ENCODE results near the gene SPIB.

GRCh38 chr19:50406156-50406820, 12.4 kb upstream of the SPIB start:
- no peak for TF ChIP-seq CTCF (IDR thresholded peaks at IDR 0.05; ENCODE audit: low read depth, low read length)
- no peak for TF ChIP-seq EZH2phosphoT487 (IDR thresholded peaks at IDR 0.05; ENCODE audit: low read depth)

All from OCI-LY3 (cell line).